ENCODE data around the gene SLC15A2. TPM values are rescaled to one million over a fixed set of nuclear protein-coding genes. Genes with fewer than 3 reads are reported as not detected.

SLC15A2 gene
- total RNA-seq, 1 experiment from 2014 or later = 0.79 TPM

DNA sequence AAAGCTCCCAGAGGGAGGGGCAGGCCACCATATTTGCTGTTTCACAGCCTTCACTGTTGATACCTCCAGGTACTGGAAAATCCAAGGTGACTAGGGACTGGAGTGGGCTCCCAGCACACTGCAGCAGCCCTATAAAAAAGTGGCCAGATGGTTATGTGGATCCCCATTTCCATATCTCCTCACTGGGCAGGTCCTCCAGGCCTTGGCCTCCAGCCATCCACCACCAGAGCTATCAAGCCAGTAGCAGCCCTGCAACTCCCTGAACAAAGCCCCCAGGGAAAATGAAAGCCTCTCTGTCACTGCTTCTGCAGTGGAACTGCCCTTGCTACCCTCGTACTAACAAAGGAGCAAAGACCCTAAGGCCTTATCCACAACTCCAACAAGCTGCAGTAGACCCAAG is 69.4 kb downstream of the SLC15A2 start:
- Mint-ChIP-seq H3K27ac (ENCODE audit: low read depth, unreplicated experiment) (no peak overlapping the region), H3K27me3 (ENCODE audit: insufficient read depth, unreplicated experiment) (no peaks in the 10 kb centered on the region), H3K4me3 (ENCODE audit: unreplicated experiment) (no peak overlapping the region), H3K4me1 (ENCODE audit: insufficient read depth, unreplicated experiment) (no peaks in the 10 kb centered on the region), H3K9me3 (ENCODE audit: unreplicated experiment) (peaks cover 6% of the 10 kb centered on the region), H3K36me3 (ENCODE audit: insufficient read depth, unreplicated experiment) (no peaks in the 10 kb centered on the region)
- POLR2A ChIA-PET = no interaction called here
- no TSS peak for BruUV-seq (replicated peaks)
- CTCF ChIA-PET = interaction anchor here (0.6 kb wide), 2 partner anchors 20 to 32 kb away, joined by 3 read pairs; no protein-coding TSS in a partner anchor
- TF ChIP-seq, protein P1, sequence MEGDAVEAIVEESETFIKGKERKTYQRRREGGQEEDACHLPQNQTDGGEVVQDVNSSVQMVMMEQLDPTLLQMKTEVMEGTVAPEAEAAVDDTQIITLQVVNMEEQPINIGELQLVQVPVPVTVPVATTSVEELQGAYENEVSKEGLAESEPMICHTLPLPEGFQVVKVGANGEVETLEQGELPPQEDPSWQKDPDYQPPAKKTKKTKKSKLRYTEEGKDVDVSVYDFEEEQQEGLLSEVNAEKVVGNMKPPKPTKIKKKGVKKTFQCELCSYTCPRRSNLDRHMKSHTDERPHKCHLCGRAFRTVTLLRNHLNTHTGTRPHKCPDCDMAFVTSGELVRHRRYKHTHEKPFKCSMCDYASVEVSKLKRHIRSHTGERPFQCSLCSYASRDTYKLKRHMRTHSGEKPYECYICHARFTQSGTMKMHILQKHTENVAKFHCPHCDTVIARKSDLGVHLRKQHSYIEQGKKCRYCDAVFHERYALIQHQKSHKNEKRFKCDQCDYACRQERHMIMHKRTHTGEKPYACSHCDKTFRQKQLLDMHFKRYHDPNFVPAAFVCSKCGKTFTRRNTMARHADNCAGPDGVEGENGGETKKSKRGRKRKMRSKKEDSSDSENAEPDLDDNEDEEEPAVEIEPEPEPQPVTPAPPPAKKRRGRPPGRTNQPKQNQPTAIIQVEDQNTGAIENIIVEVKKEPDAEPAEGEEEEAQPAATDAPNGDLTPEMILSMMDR (IDR thresholded peaks at IDR 0.05; ENCODE audit: unreplicated experiment) = no peak
- no peak for DNase-seq (ENCODE audit: unreplicated experiment)
- intact Hi-C loops (cut with micrococcal nuclease) = no loop called here

DNA sequence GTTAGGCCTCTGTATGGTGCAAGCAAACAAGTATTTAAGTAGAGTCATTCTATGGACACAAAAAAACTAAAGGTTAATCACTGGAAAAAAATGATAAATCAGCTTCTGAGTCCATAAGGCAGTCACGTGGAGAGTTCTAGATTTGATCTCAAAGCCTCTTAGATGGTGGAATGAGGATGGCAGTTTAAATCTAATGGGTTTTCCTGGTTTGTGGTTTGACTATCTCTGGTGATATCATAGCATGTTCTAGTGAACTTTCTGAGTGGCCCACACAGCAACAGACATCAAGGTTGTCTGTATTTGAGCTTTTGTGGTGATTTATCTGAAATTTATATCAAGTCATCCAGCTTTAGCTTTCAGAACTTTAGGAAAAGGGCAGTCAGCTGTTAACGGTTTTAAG is 75.4 kb downstream of the SLC15A2 start:
- CTCF ChIA-PET = interaction anchor here (0.6 to 2.9 kb wide), 2 partner anchors 26 to 28 kb away, joined by 3 to 11 read pairs; no protein-coding TSS in a partner anchor
- no TSS peak for BruUV-seq (replicated peaks)
- POLR2A ChIA-PET = interaction anchor here (1.3 kb wide), 1 partner anchor 10 kb away, joined by 4 read pairs; no protein-coding TSS in a partner anchor
- Mint-ChIP-seq H3K27ac (ENCODE audit: low read depth, unreplicated experiment) (peak overlapping the region; percentile 24), H3K4me3 (ENCODE audit: unreplicated experiment) (no peak overlapping the region), H3K36me3 (ENCODE audit: insufficient read depth, unreplicated experiment) (no peaks in the 10 kb centered on the region), H3K9me3 (ENCODE audit: unreplicated experiment) (no peaks in the 10 kb centered on the region), H3K27me3 (ENCODE audit: insufficient read depth, unreplicated experiment) (no peaks in the 10 kb centered on the region), H3K4me1 (ENCODE audit: insufficient read depth, unreplicated experiment) (peaks cover 15% of the 10 kb centered on the region)
- TF ChIP-seq, protein P1 (IDR thresholded peaks at IDR 0.05; ENCODE audit: unreplicated experiment) = no peak
- DNase-seq (ENCODE audit: unreplicated experiment) = no peak
- intact Hi-C loops (cut with micrococcal nuclease) = no loop called here

DNA sequence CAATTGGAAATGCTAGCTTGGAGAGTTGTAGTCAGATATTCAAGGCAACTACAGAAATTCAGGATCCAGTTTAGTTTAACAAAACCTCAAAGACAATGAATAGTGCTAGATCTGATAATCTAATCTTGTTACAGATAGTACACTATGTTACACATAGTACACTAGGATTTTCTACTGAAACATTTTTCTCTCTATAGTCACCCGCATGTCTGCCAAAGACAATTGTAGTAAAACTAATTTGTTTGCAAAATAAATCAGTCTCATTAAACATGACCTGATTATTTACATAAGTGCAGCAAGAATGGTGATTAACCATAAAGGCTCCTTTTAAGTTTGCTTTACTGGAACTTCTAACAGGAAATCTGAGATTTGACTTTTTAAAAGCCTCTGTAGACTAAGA is 75.8 kb downstream of the SLC15A2 start:
- no peak for DNase-seq (ENCODE audit: unreplicated experiment)
- POLR2A ChIA-PET = interaction anchor here (1.3 kb wide), 1 partner anchor 10 kb away, joined by 4 read pairs; no protein-coding TSS in a partner anchor
- no peaks in the 10 kb centered on the region for H3K27me3 Mint-ChIP-seq (ENCODE audit: insufficient read depth, unreplicated experiment)
- no peak overlapping the region for H3K4me3 Mint-ChIP-seq (ENCODE audit: unreplicated experiment)
- no TSS peak for BruUV-seq (replicated peaks)
- H3K9me3 Mint-ChIP-seq (ENCODE audit: unreplicated experiment) = no peaks in the 10 kb centered on the region
- peaks cover 15% of the 10 kb centered on the region for H3K4me1 Mint-ChIP-seq (ENCODE audit: insufficient read depth, unreplicated experiment)
- TF ChIP-seq, protein P1 (IDR thresholded peaks at IDR 0.05; ENCODE audit: unreplicated experiment) = no peak
- intact Hi-C loops (cut with micrococcal nuclease) = no loop called here
- CTCF ChIA-PET = interaction anchor here (2.9 kb wide), 1 partner anchor 26 kb away, joined by 11 read pairs; no protein-coding TSS in a partner anchor
- no peaks in the 10 kb centered on the region for H3K36me3 Mint-ChIP-seq (ENCODE audit: insufficient read depth, unreplicated experiment)
- peak overlapping the region; percentile 24 for H3K27ac Mint-ChIP-seq (ENCODE audit: low read depth, unreplicated experiment)

DNA sequence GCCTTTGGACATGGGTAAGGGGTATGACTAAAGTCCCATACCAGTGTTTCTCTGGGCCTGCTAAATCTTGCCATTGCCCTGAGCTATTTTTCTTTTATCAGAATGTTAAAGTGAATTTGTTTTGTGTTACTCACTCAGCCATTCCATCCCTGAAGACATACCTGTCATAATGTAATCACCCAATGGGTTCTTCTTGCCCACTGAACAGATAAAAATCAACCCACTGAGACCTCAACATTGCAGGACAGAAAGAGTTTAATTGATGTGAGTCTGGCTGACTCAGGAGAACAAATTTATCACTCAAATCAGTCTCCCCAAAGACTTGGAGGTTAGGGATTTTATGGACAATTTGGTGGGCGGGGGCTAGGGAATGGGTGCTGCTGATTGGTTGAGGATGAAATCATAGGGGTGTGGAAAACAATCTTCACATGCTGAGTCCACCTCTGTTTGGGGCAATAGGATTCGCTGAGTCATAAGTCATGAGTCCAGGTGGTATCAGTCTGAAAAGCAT is 80.5 kb downstream of the SLC15A2 start:
- no peaks in the 10 kb centered on the region for H3K36me3 Mint-ChIP-seq (ENCODE audit: insufficient read depth, unreplicated experiment)
- no TSS peak for BruUV-seq (replicated peaks)
- no peaks in the 10 kb centered on the region for H3K9me3 Mint-ChIP-seq (ENCODE audit: unreplicated experiment)
- H3K27ac Mint-ChIP-seq (ENCODE audit: low read depth, unreplicated experiment) = peak overlapping the region; percentile 78
- POLR2A ChIA-PET = interaction anchor here (0.6 to 1.9 kb wide), 9 partner anchors 13 to 429 kb away, joined by 3 to 10 read pairs (median 4); partner anchors contain the start of genes EAF2, IQCB1 and POLQ
- DNase-seq (ENCODE audit: unreplicated experiment) = peak; percentile 43
- H3K4me3 Mint-ChIP-seq (ENCODE audit: unreplicated experiment) = no peak overlapping the region
- CTCF ChIA-PET = interaction anchor here (0.5 to 1.0 kb wide), 3 partner anchors 10 to 354 kb away, joined by 3 to 4 read pairs (median 4); no protein-coding TSS in a partner anchor
- intact Hi-C loops (cut with micrococcal nuclease) = no loop called here
- H3K4me1 Mint-ChIP-seq (ENCODE audit: insufficient read depth, unreplicated experiment) = peaks cover 19% of the 10 kb centered on the region
- TF ChIP-seq, protein P1 (IDR thresholded peaks at IDR 0.05; ENCODE audit: unreplicated experiment) = no peak
- no peaks in the 10 kb centered on the region for H3K27me3 Mint-ChIP-seq (ENCODE audit: insufficient read depth, unreplicated experiment)
